PC-9 (cell line): ENCODE results near the gene LRRFIP1. TPM values are rescaled to one million over a fixed set of nuclear protein-coding genes. Genes with fewer than 3 reads are reported as not detected.

Experiments
- BruUV-seq: library from RNA; stranded (reverse); fragments of 400-500 nt; replicated peaks from 2 replicates; lab custom pipeline; 2021; lab: Mats Ljungman, UMichigan
- CTCF ChIA-PET: fragments of 300-600 bp; sonication (Branson Sonifier 250); formaldehyde crosslinking; loops from one replicate; lab custom pipeline; 2022; ENCODE audit warnings: antibody characterized with exemption; lab: Charles Lee
- POLR2A ChIA-PET: fragments of 300-600 bp; sonication (Branson Sonifier 250); formaldehyde crosslinking; loops from one replicate; lab custom pipeline; 2022; ENCODE audit warnings: antibody characterized with exemption; ENCODE audit not compliant: unreplicated experiment; lab: Charles Lee
- DNase-seq, 2 experiments: peaks; one replicate each; pipeline versions ENCODE4 v3.0.0 to v3.0.0-alpha.2; 2015 to 2022; ENCODE audit warnings: mixed read lengths in 1 of 2
- H2AFZ ChIP-seq: fragments of 200-600 bp; sonication (generic); 2 replicates; pipeline ENCODE4 v1.8.1; 2017; ENCODE audit warnings: antibody characterized with exemption
- H3F3A ChIP-seq: fragments of 200-600 bp; sonication (generic); 2 replicates; pipeline ENCODE4 v1.8.1; 2017; ENCODE audit warnings: antibody characterized with exemption, mild to moderate bottlenecking, low read depth; ENCODE audit not compliant: insufficient read depth
- H3K27ac ChIP-seq: fragments of 200-600 bp; sonication (generic); 2 replicates; pipeline ENCODE4 v1.6.1; 2016; ENCODE audit warnings: mixed run types
- H3K27me3 ChIP-seq: fragments of 200-600 bp; sonication (generic); 2 replicates; pipeline ENCODE4 v1.6.1; 2016; ENCODE audit warnings: low read depth, mixed run types; ENCODE audit not compliant: insufficient read depth
- H3K36me3 ChIP-seq: fragments of 200-600 bp; sonication (generic); 2 replicates; pipeline ENCODE4 v1.6.1; 2016; ENCODE audit warnings: low read depth, mixed run types
- H3K4me1 ChIP-seq: fragments of 200-600 bp; sonication (generic); replicated peaks from 2 replicates; pipeline ENCODE4 v1.6.1; 2016; ENCODE audit warnings: mixed run types; ENCODE audit not compliant: insufficient read depth
- H3K4me2 ChIP-seq: fragments of 200-600 bp; sonication (generic); 2 replicates; pipeline ENCODE4 v1.6.1; 2017; ENCODE audit warnings: mixed run types
- H3K4me3 ChIP-seq: fragments of 200-600 bp; sonication (generic); 2 replicates; pipeline ENCODE4 v1.6.1; 2016; ENCODE audit warnings: mixed run types
- H3K79me2 ChIP-seq: fragments of 200-600 bp; sonication (generic); 2 replicates; pipeline ENCODE4 v1.6.1; 2017; ENCODE audit warnings: low read depth, mixed run types
- H3K9me2 ChIP-seq: fragments of 200-600 bp; sonication (generic); 2 replicates; pipeline ENCODE4 v1.8.1; 2017; ENCODE audit warnings: mild to moderate bottlenecking; ENCODE audit not compliant: insufficient read depth
- H3K9me3 ChIP-seq: fragments of 200-600 bp; sonication (generic); 2 replicates; pipeline ENCODE4 v1.8.1; 2016; ENCODE audit warnings: low read depth; ENCODE audit not compliant: insufficient read depth
- H4K20me1 ChIP-seq: fragments of 200-600 bp; sonication (generic); 2 replicates; pipeline ENCODE4 v1.8.1; 2017; ENCODE audit not compliant: insufficient read depth
- CTCF ChIP-seq: fragments of 200-600 bp; sonication (generic); conservative IDR thresholded peaks from 2 replicates; pipeline ENCODE4 v1.6.1; 2017; ENCODE audit warnings: mixed run types, antibody characterized with exemption, mild to moderate bottlenecking, moderate library complexity
- EZH2 ChIP-seq: fragments of 200-600 bp; sonication (generic); IDR thresholded peaks from 2 replicates; pipeline ENCODE4 v1.8.0; 2017; ENCODE audit warnings: antibody characterized with exemption, low read depth
- intact Hi-C: fragments of 100-400 bp; cut with micrococcal nuclease; formaldehyde crosslinking; loops from one replicate; pipeline ENCODE4 v1.10.0; 2022; ENCODE audit not compliant: unreplicated experiment
- total RNA-seq: library from RNA; stranded (reverse); gene quantifications from 2 replicates; pipeline ENCODE4 v1.2.3, GENCODE V29; 2021

The LRRFIP1 gene
- total RNA-seq, 1 experiment from 2014 or later = 238 TPM

GRCh38 chr2:237806334-237806733, 178.9 kb downstream of the LRRFIP1 start:
- no peak overlapping the region for H3K27ac ChIP-seq
- no peak overlapping the region for H3K4me2 ChIP-seq
- H4K20me1 ChIP-seq = no peaks in the 10 kb centered on the region
- BruUV-seq = no TSS peak
- ChIA-PET CTCF (no interaction called here), POLR2A (no interaction called here)
- intact Hi-C loops = no loop called here
- H3K27me3 ChIP-seq = no peaks in the 10 kb centered on the region
- no peak overlapping the region for H2AFZ ChIP-seq
- H3K4me1 ChIP-seq = no peaks in the 10 kb centered on the region
- no peak for TF ChIP-seq CTCF
- no peak overlapping the region for H3K4me3 ChIP-seq
- H3K36me3 ChIP-seq = no peaks in the 10 kb centered on the region
- no peaks in the 10 kb centered on the region for H3F3A ChIP-seq
- no peak for DNase-seq
- H3K79me2 ChIP-seq = no peaks in the 10 kb centered on the region
- H3K9me2 ChIP-seq = peaks cover 5% of the 10 kb centered on the region; the same call in 1 of the 2 replicates
- no peaks in the 10 kb centered on the region for H3K9me3 ChIP-seq

GRCh38 chr2:237815637-237816036, 188.2 kb downstream of the LRRFIP1 start:
- no peak overlapping the region for H3K27ac ChIP-seq
- H3K4me1 ChIP-seq = peaks cover 20% of the 10 kb centered on the region
- H3K36me3 ChIP-seq = no peaks in the 10 kb centered on the region
- POLR2A ChIA-PET = no interaction called here
- intact Hi-C loops = no loop called here
- H3F3A ChIP-seq = peaks cover 17% of the 10 kb centered on the region
- no peak overlapping the region for H2AFZ ChIP-seq
- H3K79me2 ChIP-seq = no peaks in the 10 kb centered on the region
- no peak overlapping the region for H3K4me3 ChIP-seq
- no TSS peak for BruUV-seq
- no peak for TF ChIP-seq EZH2
- no peak for TF ChIP-seq CTCF
- CTCF ChIA-PET = no interaction called here
- H3K9me2 ChIP-seq = no peaks in the 10 kb centered on the region; the same call in 1 of the 2 replicates
- no peaks in the 10 kb centered on the region for H3K9me3 ChIP-seq
- H3K27me3 ChIP-seq = no peaks in the 10 kb centered on the region
- H4K20me1 ChIP-seq = no peaks in the 10 kb centered on the region
- no peak overlapping the region for H3K4me2 ChIP-seq
- DNase-seq = no peak

GRCh38 chr2:237816531-237816930, 189.1 kb downstream of the LRRFIP1 start:
- H3K79me2 ChIP-seq = no peaks in the 10 kb centered on the region
- ChIA-PET POLR2A (no interaction called here), CTCF (interaction anchor here (1.4 kb wide), 1 partner anchor 9 kb away, joined by 3 read pairs; no protein-coding TSS in a partner anchor)
- H3F3A ChIP-seq = peaks cover 17% of the 10 kb centered on the region
- no peak overlapping the region for H3K27ac ChIP-seq
- H3K27me3 ChIP-seq = no peaks in the 10 kb centered on the region
- BruUV-seq = no TSS peak
- no peaks in the 10 kb centered on the region; the same call in 1 of the 2 replicates for H3K9me2 ChIP-seq
- H2AFZ ChIP-seq = no peak overlapping the region
- peaks cover 20% of the 10 kb centered on the region for H3K4me1 ChIP-seq
- H4K20me1 ChIP-seq = no peaks in the 10 kb centered on the region
- no peaks in the 10 kb centered on the region for H3K36me3 ChIP-seq
- H3K9me3 ChIP-seq = no peaks in the 10 kb centered on the region
- TF ChIP-seq CTCF (no peak), EZH2 (no peak)
- DNase-seq = no peak
- H3K4me2 ChIP-seq = no peak overlapping the region
- no peak overlapping the region for H3K4me3 ChIP-seq
- intact Hi-C loops = no loop called here
